ENCODE measurements around the gene CASTOR2.
"Not testable (repeated sequence)": the region's sequence is repeated elsewhere in the genome, so short reads cannot be mapped to it uniquely, and the experiment has no call there.

Gene CASTOR2

DNA sequence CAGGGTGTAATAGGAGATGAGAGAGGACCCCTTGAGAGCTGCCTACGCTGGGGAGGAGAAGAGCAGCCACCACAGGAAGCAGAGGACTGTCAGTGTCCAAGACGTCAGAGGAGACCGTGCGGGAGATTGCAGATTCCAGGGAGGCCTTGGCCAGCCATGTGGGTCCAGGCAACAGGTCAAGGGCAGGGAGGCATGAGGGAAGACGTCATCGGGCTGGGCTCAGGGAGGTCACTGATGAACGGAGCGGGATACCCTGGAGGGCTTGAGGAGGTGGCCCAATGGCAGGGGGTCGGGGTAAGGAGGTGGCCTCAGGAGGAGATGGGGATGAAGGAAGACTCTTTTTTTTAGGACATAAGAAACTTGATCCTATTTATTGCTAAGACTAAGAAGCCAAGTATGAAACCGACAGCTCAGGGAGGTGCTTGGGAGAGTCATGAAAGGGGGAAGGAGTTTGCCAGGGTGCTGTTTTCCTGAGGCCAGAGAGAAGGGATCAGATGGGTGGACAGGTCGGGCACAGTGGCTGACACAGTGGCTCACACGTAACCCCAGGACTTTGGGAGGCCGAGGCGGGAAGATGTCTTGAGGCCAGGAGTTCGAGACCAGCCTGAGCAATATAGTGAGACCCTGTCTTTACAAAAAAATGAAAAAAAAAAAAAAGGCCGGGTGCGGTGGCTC, 30.5 kb downstream of the CASTOR2 start:
- not testable (repeated sequence) for DNase-seq (ENCODE audit: low read depth in 2 of 2)

DNA sequence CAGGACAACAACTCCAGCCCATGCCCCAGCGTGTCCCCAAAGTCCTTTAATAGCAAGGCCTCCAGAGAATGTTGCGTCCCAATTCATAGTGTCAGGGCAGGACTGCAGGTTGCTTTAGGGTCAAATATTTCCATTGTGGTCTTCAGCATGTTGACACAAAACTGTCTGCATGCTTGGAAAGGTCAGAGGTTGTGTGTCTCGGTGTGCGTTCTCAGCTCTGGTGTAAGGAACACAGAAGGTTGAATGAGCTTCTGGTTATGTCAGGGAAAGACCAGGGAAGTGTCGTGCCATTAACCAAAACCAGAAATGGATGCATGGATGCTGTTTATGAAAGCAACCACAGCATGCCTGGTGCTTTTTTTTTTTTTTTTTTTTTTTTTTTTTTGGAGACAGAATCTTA, 31.9 kb downstream of the CASTOR2 start:
- not testable (repeated sequence) for DNase-seq (ENCODE audit: low read depth in 2 of 2)

- DNase-seq (ENCODE audit: low read depth in 2 of 2) = not testable (repeated sequence)
These were observed 33.3 kb downstream of the CASTOR2 start for GRCh38 chr7:74997811-74998210.

DNA sequence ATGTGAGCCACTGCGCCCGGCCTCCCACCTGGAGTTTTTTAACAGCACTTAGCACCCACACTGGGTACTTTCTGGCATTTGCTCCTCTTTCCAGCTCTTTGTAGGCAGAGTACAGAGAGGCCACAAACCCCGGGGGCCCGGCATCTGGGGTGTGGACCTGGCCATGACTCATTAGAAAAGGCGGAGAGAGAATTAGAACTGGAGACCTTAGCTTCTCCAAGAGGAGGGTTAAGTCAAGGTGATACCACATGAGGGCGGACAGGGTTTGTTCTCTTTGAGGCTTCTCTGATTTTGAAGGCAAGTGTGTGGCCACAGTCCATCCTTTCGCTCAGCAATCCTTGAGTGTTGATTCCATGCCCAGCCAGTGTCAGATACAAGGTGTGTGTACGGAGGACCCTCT, 36.9 kb downstream of the CASTOR2 start:
- not testable (repeated sequence) for DNase-seq (ENCODE audit: low read depth in 2 of 2)

DNA sequence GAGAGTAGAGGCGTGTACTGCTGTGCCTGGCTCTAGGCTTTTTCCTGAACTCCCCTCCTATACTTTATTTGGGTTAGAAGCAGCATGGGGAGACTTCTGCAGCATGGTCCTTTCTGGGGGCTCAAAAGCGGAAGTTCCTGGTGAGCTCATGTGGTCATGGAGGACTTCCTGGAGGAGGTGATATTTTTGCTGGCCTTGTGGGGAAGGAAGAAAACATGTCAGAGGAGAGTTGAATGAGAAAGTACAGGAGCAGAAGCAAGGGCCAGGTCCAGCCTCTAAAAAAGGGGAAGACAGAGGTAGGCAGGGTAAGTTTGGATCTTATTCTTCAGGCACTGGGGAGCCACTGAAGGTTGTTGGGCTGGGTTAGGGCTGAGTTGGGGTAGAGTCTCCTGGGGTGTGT, 45.5 kb downstream of the CASTOR2 start:
- no peak for DNase-seq (ENCODE audit: low read depth in 2 of 2)

DNA sequence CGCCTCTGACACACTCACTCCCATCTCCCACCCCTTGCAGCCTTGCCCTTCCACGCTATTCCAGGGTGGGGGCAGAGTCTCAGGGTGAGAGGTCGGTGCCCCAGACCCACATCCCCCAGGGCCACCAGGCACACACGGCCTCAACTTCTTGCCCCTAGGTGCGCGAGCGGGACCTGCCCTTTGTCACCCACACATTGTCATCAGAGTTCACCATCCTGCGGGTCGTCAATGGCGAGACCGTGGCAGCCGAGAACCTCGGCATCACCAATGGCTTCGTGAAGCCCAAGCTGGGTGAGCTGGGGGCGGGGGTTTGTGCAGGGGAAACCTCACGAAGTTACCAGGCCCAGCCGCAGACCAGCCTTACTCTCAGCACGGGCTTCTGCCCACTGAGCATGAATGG, 53.3 kb downstream of the CASTOR2 start:
- DNase-seq (ENCODE audit: low read depth in 2 of 2) = no peak

DNA sequence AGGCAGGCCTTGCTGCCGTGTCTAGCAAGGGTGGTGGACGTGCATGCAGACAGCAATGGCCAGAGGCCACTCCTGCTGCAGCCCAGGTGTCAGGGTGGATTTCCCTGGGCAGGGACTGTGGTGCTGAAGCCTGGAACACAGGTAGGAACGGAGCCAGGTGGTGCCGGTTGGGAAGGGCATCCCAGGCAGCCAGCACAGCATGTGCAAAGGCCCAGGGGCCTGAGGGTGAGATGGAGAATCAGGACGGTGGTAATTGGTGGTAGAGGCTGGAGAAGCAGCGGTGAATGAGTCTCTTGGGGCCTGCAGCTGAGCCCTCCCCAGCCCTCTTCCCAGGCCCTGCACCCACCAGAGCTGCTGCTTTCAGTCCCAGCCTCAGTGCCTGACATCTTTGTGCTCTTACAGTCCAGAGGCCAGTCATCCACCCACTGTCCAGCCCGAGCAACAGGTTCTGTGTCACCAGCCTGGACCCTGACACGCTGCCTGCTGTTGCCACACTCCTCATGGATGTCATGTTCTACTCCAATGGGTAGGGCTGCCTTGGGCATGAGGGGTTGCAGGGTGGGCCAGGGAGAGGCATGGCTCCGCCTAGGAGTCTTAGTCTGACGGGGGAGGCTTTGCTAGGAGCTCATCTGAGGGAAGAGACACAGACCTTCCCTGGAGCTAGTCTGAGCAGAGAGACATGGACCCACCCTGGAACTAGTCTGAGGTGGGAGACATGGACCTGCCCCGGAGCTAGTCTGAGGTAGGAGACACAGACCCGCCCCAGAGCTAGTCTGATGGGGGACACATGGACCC, 54.3 kb downstream of the CASTOR2 start:
- no peak for DNase-seq (ENCODE audit: low read depth in 2 of 2)

- DNase-seq (ENCODE audit: low read depth in 2 of 2) = no peak
These were observed 55.3 kb downstream of the CASTOR2 start for GRCh38 chr7:75019800-75020199.

GRCh38 chr7:75024922-75025321, 60.4 kb downstream of the CASTOR2 start:
- no peak for DNase-seq (ENCODE audit: low read depth in 2 of 2)

GRCh38 chr7:75028299-75028698, 63.8 kb downstream of the CASTOR2 start:
- no peak for DNase-seq (ENCODE audit: low read depth in 2 of 2)

DNA sequence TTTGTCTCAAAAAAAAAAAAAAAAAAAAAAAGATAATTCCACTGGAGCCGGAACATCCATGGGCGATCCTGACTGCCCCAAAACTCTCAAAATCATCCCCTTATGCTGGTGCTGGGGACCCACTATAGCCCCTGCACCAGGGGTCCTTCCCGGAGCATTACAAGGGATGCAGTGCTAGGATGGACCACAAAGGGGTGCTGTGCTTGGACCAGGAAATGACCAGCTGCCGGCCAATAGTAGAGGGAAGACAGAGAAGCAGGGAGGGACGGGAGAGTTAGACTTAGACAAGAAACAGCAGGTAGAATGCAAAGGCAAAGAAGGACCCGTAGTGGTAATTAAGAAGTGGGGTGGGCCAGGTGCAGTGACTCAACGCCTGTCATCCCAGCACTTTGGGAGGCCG, 68.6 kb downstream of the CASTOR2 start:
- DNase-seq (ENCODE audit: low read depth in 2 of 2) = no peak

GRCh38 chr7:75033826-75034225, 69.3 kb downstream of the CASTOR2 start:
- DNase-seq (ENCODE audit: low read depth in 2 of 2) = no peak

DNA sequence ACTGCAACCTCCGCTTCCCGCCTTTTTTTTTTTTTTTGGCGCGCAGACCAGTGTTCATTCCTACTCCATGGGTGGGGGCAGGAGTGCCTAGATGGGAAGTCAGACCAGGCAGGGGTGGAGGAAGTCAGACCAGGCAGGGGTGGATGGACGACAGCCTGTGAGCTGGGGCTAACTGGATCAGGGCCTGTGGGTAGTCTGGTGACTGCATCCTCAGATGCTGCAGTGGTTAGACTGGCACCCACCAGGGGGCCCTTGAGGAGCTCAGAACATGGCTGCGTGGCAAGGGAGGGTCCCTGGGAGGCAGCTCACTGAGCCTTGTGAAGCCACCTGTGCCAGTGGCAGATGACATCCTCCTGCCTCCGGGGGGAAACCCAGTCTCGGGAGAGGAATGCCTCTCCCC, 74.0 kb downstream of the CASTOR2 start:
- no peak for DNase-seq (ENCODE audit: low read depth in 2 of 2)

DNA sequence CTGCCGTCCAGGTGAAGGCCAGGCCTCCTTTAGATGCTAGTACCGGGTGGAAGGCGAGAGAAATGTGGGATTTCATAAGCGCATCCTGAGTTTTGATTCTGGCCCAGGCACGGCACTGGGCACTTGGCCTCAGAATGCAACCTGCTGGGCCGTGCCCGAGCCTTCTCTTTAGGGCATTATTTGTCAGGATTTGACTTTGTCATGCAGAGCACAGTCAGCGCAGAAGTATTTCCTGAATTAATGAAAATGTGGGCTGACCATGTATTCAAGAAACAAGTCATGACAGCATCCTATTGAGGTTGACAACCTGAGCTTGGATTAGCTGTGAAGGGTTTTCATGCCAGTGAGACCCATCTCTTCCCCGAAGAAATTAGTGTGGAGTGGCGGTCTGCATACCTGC, 74.7 kb downstream of the CASTOR2 start:
- no peak for DNase-seq (ENCODE audit: low read depth in 2 of 2)

DNA sequence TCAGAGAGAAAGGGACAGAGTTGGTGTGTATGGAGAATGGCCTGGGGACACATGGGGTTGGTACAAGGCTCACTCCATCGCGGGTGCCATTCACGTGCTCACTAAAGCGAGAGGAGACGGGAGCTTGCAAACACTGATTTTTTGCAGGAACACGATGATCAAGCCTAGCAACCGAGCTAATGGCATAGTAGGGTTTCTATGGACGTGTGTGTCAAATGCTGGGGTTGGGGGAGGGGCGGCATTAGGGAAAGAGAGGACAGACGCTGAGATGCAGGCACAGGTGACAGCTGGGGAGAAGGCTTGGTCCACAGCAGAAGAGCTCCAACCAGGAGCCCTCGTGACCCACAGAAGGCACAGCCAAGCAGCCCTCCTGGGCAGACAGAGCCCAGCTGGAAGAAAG, 75.2 kb downstream of the CASTOR2 start:
- DNase-seq (ENCODE audit: low read depth in 2 of 2) = no peak

GRCh38 chr7:75040512-75040911, 76.0 kb downstream of the CASTOR2 start:
- DNase-seq (ENCODE audit: low read depth in 2 of 2) = no peak

GRCh38 chr7:75042286-75042685, 77.8 kb downstream of the CASTOR2 start:
- DNase-seq (ENCODE audit: low read depth in 2 of 2) = no peak

GRCh38 chr7:75042831-75043703, 78.6 kb downstream of the CASTOR2 start:
- DNase-seq (ENCODE audit: low read depth in 2 of 2) = no peak

GRCh38 chr7:75045881-75046280, 81.4 kb downstream of the CASTOR2 start:
- DNase-seq (ENCODE audit: low read depth in 2 of 2) = no peak

- DNase-seq (ENCODE audit: low read depth in 2 of 2) = no peak
These were observed 84.2 kb downstream of the CASTOR2 start for GRCh38 chr7:75048435-75049379.

DNA sequence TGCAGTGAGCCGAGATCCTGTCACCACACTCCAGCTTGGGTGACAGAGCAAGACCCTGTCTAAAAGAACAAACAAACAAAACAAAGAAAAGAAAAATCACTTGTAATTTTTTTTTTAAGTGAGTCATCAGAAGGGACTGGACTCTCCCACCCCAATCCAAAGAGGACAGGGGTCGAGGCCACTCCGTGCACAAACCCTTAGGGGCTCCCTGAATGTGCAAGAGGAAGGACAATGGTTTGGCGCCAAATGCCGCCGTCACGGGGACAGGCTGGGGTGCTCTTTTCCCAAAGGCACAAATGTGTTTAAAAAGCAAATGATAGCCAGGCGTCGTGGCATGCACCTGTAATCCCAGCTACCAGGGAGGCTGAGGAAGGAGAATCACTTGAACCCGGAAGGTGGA, 85.3 kb downstream of the CASTOR2 start:
- DNase-seq (ENCODE audit: low read depth in 2 of 2) = no peak

All from stimulated activated CD8-positive, alpha-beta memory T cell treated with anti-CD3 and anti-CD28 coated beads, Interleukin-7, amount 100 ng/mL, for 4 hours (primary cell).